ENCODE results near the gene ADISSP. TPM values are rescaled to one million over a fixed set of nuclear protein-coding genes. Genes with fewer than 3 reads are reported as not detected.
A peak's percentile ranks its signal among the peaks of the same experiment; 100 is the strongest.

ADISSP gene
- total and polyA plus RNA-seq, 2 of the 8 experiments (the other 6 are each of a cell fraction or from before 2014, with no cell fraction given) = 111 to 141 TPM

DNA sequence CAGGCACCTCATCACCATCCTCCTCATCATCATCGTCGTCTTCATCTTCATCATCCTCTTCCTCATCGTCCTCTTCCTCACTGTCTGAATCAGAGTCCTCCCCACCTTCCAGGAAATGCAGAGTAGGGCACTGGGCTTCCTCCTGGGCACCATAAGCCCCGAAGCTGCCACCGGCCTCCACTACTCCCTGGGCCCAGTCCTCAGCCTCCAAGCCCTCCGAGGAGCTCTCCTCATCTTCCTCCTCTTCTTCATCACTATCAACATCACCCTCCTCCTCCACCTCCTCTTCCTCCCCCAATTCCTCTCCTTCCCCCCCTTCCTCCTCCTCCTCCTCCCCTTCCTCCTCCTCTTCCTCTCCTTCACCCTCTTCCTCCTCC lies 17.3 kb upstream of the ADISSP start:
- peak overlapping the region in 1 of 2 experiments; percentile 75; a peak in 1 of 4 replicates for H3K4me2 ChIP-seq (ENCODE audit: insufficient read depth in 1 of 2, low read depth in 2 of 2, low read length in 2 of 2)
- H4K8ac ChIP-seq (ENCODE audit: extremely low read depth, insufficient read depth, low read length) = no peak overlapping the region; the same call in 1 of the 2 replicates
- H2AFZ ChIP-seq (ENCODE audit: low read length) = no peak overlapping the region
- H4K91ac ChIP-seq (replicated peaks; ENCODE audit: insufficient read length, low read length) = no peak overlapping the region
- peaks cover 7 to 11% of the 10 kb centered on the region in 2 experiments for H4K20me1 ChIP-seq (replicated peaks in 1 of 2; ENCODE audit: control insufficient read depth in 1 of 2, insufficient read depth in 2 of 2, low read length in 2 of 2)
- 95 to 100% methylated on average over 3 to 5 of the region's 6 CpGs for WGBS, 2 experiments (ENCODE audit: extremely low coverage in 1 of 2, insufficient coverage in 1 of 2, insufficient read length in 1 of 2, insufficient replicate concordance in 2 of 2, low coverage in 1 of 2, low lambda C conversion rate in 2 of 2, missing lambda C conversion rate in 1 of 2)
- no peak overlapping the region for H3K14ac ChIP-seq (ENCODE audit: insufficient read length)
- no peak overlapping the region for H3K23ac ChIP-seq (ENCODE audit: insufficient read length)
- no peak for DNase-seq (ENCODE audit: low read depth in 1 of 2, low spot score in 2 of 2)
- peaks cover 11% of the 10 kb centered on the region for H3K79me1 ChIP-seq (ENCODE audit: low read depth, low read length)
- H3K4me3 ChIP-seq (ENCODE audit: extremely low read depth in 1 of 4, insufficient read depth in 2 of 4, low read depth in 3 of 4, low read length in 4 of 4) = no peak overlapping the region
- H3K79me2 ChIP-seq (ENCODE audit: control insufficient read depth in 1 of 2, insufficient read depth in 2 of 2, low read length in 2 of 2) = peaks cover 0 to 10% of the 10 kb centered on the region in 2 experiments; a peak in 1 of 4 replicates
- H3K18ac ChIP-seq (ENCODE audit: extremely low read depth, low read length) = no peak overlapping the region
- H3K27ac ChIP-seq (ENCODE audit: low read depth, low read length) = no peak overlapping the region
- H3K36me3 ChIP-seq (ENCODE audit: control insufficient read depth in 2 of 4, insufficient read depth in 4 of 4, low read length in 3 of 4) = peaks cover 0 to 5% (median 0%) of the 10 kb centered on the region in 4 experiments; a peak in 2 of 8 replicates
- H2BK5ac ChIP-seq (ENCODE audit: low read depth, low read length) = no peak overlapping the region; the same call in 1 of the 2 replicates
- no peak for TF ChIP-seq SRF (IDR thresholded peaks at IDR 0.05; ENCODE audit: low read depth, low read length)
- TF ChIP-seq RXRA (IDR thresholded peaks at IDR 0.05; ENCODE audit: insufficient read depth, low read depth, low read length) = no peak
- no peak for TF ChIP-seq RNF2 (IDR thresholded peaks at IDR 0.05; ENCODE audit: borderline replicate concordance, low read depth, low read length, missing control alignments, poor library complexity, severe bottlenecking)
- TF ChIP-seq JUND (IDR thresholded peaks at IDR 0.05; ENCODE audit: low read length) = no peak
- TF ChIP-seq MAFK (IDR thresholded peaks at IDR 0.05; ENCODE audit: low read depth, low read length) = no peak
- no peak for TF ChIP-seq SP2 (IDR thresholded peaks at IDR 0.05; ENCODE audit: low read length)
- no peak for TF ChIP-seq BCL11A (IDR thresholded peaks at IDR 0.05; ENCODE audit: low read depth in 2 of 2, low read length in 2 of 2)
- TF ChIP-seq BRCA1 (IDR thresholded peaks at IDR 0.05; ENCODE audit: low read depth, low read length) = no peak
- TF ChIP-seq EP300 (IDR thresholded peaks at IDR 0.05; ENCODE audit: borderline replicate concordance in 1 of 2, low read depth in 2 of 2, low read length in 2 of 2) = no peak
- TF ChIP-seq TCF12 (IDR thresholded peaks at IDR 0.05; ENCODE audit: low read depth, low read length) = no peak
- TF ChIP-seq, protein P1, sequence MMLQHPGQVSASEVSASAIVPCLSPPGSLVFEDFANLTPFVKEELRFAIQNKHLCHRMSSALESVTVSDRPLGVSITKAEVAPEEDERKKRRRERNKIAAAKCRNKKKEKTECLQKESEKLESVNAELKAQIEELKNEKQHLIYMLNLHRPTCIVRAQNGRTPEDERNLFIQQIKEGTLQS (IDR thresholded peaks at IDR 0.05; ENCODE audit: insufficient read depth, low read depth, low read length) = no peak
- no peak for TF ChIP-seq MAX (IDR thresholded peaks at IDR 0.05)
- H3K9me3 ChIP-seq (ENCODE audit: insufficient read depth in 2 of 2, low read depth in 1 of 2, low read length in 1 of 2) = no peaks in the 10 kb centered on the region
- peaks cover 0 to 16% (median 6%) of the 10 kb centered on the region in 4 experiments; a peak in 6 of 7 replicates for H3K4me1 ChIP-seq (replicated peaks in 1 of 4; ENCODE audit: control insufficient read depth in 3 of 4, insufficient read depth in 4 of 4, low read length in 3 of 4)
- H2AK5ac ChIP-seq (ENCODE audit: low read depth, low read length) = no peak overlapping the region
- H2BK120ac ChIP-seq (replicated peaks; ENCODE audit: low read depth, low read length) = no peak overlapping the region
- H3K4ac ChIP-seq (replicated peaks; ENCODE audit: insufficient read length, low read depth, low read length) = no peak overlapping the region
- H3K23me2 ChIP-seq (ENCODE audit: low read depth, low read length) = peaks cover 6% of the 10 kb centered on the region; the same call in 1 of the 2 replicates
- H2BK12ac ChIP-seq (ENCODE audit: low read depth, low read length) = peak overlapping the region; percentile 60; the same call in 1 of the 2 replicates
- peaks cover 0 to 4% (median under 1%) of the 10 kb centered on the region in 4 experiments; a peak in 4 of 7 replicates for H3K27me3 ChIP-seq (replicated peaks in 1 of 4; ENCODE audit: control insufficient read depth in 3 of 4, extremely low read depth in 1 of 4, insufficient read depth in 3 of 4, low read length in 3 of 4)
- no peak overlapping the region for H3K9ac ChIP-seq (replicated peaks in 1 of 4; ENCODE audit: extremely low read depth in 1 of 4, low read depth in 3 of 4, low read length in 3 of 4)
- no peak overlapping the region for H4K5ac ChIP-seq (ENCODE audit: insufficient read length, low read depth, low read length)
- no peak overlapping the region for H2BK15ac ChIP-seq (ENCODE audit: low read length)
- ChIA-PET CTCF (ENCODE audit: partially characterized antibody) (interaction anchor here (0.8 to 9.5 kb wide), 8 partner anchors 16 to 692 kb away, joined by 3 to 128 read pairs (median 5); partner anchors contain the start of gene AP5S1), POLR2A (ENCODE audit: partially characterized antibody) (interaction anchor here (1.3 to 3.9 kb wide), 5 partner anchors 15 to 143 kb away, joined by 3 to 20 read pairs (median 4); partner anchors contain the start of genes ADISSP and AP5S1)
- FAIRE-seq = no peak
- no peak overlapping the region for H2BK20ac ChIP-seq (ENCODE audit: low read length)
- no peak overlapping the region for H3K56ac ChIP-seq (replicated peaks; ENCODE audit: insufficient read length, low read depth, low read length)
